ENCODE data around the gene SPOCK2.
A peak's percentile ranks its signal among the peaks of the same experiment; 100 is the strongest.
"Not testable (repeated sequence)": the region's sequence is repeated elsewhere in the genome, so short reads cannot be mapped to it uniquely, and the experiment has no call there.

Gene SPOCK2
- 1,221 to 1,231 reads per million in 2 donors for total RNA-seq

- peak; percentile 49 for DNase-seq
Measured at GRCh38 chr10:72087969-72088888, at the start of gene SPOCK2. SPOCK2 (minus strand) TSS chr10:72088551; CDS start chr10:72088328, 223 bp downstream.

- no peak for DNase-seq
Measured at GRCh38 chr10:72137583-72137982, 49.2 kb upstream of the SPOCK2 start.

GRCh38 chr10:72136225-72136624 lies 47.9 kb upstream of the SPOCK2 start:
- not testable (repeated sequence) for DNase-seq

- DNase-seq, result no peak
Measured at GRCh38 chr10:72134785-72135767, 46.7 kb upstream of the SPOCK2 start.

GRCh38 chr10:72133517-72133916 lies 45.2 kb upstream of the SPOCK2 start:
- DNase-seq, result no peak

GRCh38 chr10:72132854-72133253 lies 44.5 kb upstream of the SPOCK2 start:
- DNase-seq, result no peak

- no peak for DNase-seq
Measured at GRCh38 chr10:72127571-72127970, 39.2 kb upstream of the SPOCK2 start.

GRCh38 chr10:72126872-72127232 lies 38.5 kb upstream of the SPOCK2 start:
- DNase-seq, result no peak

GRCh38 chr10:72126184-72126871 lies 38.0 kb upstream of the SPOCK2 start:
- no peak for DNase-seq

GRCh38 chr10:72124989-72125388 lies 36.6 kb upstream of the SPOCK2 start:
- DNase-seq, result no peak

GRCh38 chr10:72124381-72124780 lies 36.0 kb upstream of the SPOCK2 start:
- DNase-seq, result no peak

- no peak for DNase-seq
Measured at GRCh38 chr10:72123616-72124015, 35.3 kb upstream of the SPOCK2 start.

GRCh38 chr10:72122221-72122620 lies 33.9 kb upstream of the SPOCK2 start:
- no peak for DNase-seq

GRCh38 chr10:72121389-72121788 lies 33.0 kb upstream of the SPOCK2 start:
- DNase-seq, result no peak

GRCh38 chr10:72116372-72116771 lies 28.0 kb upstream of the SPOCK2 start:
- DNase-seq, result no peak

GRCh38 chr10:72114706-72115450 lies 26.5 kb upstream of the SPOCK2 start:
- no peak for DNase-seq

- DNase-seq, result no peak
Measured at GRCh38 chr10:72110673-72111401, 22.5 kb upstream of the SPOCK2 start.

- DNase-seq, result no peak
Measured at GRCh38 chr10:72109636-72110157, 21.3 kb upstream of the SPOCK2 start.

- no peak for DNase-seq
Measured at GRCh38 chr10:72108830-72109635, 20.7 kb upstream of the SPOCK2 start.

- DNase-seq, result not testable (repeated sequence)
Measured at GRCh38 chr10:72108004-72108370, 19.6 kb upstream of the SPOCK2 start.

Measured in activated gamma-delta T cell (primary cell).